Measurements from ENCODE around the gene HPCA.

HPCA gene

GRCh38 chr1:32871364-32872191 is 14.7 kb upstream of the HPCA start:
- no peak for DNase-seq

GRCh38 chr1:32872192-32872460 is 14.2 kb upstream of the HPCA start:
- no peak for DNase-seq

- DNase-seq: no peak
Observed at GRCh38 chr1:32873484-32873883, 12.8 kb upstream of the HPCA start.

GRCh38 chr1:32874860-32875752 is 11.2 kb upstream of the HPCA start:
- DNase-seq: no peak

GRCh38 chr1:32876341-32877210 is 9.7 kb upstream of the HPCA start:
- DNase-seq: no peak

GRCh38 chr1:32877211-32878110 is 8.8 kb upstream of the HPCA start:
- no peak for DNase-seq

- DNase-seq: no peak
Observed at GRCh38 chr1:32878183-32878582, 8.1 kb upstream of the HPCA start.

- DNase-seq: no peak
Observed at GRCh38 chr1:32878637-32879041, 7.7 kb upstream of the HPCA start.

GRCh38 chr1:32881291-32881690 is 5.0 kb upstream of the HPCA start:
- no peak for DNase-seq

GRCh38 chr1:32881871-32882850 is 4.1 kb upstream of the HPCA start:
- DNase-seq: no peak

GRCh38 chr1:32883338-32884031 is 2.8 kb upstream of the HPCA start:
- no peak for DNase-seq

GRCh38 chr1:32884032-32884372 is 2.3 kb upstream of the HPCA start:
- no peak for DNase-seq

GRCh38 chr1:32884726-32885125 is 1.6 kb upstream of the HPCA start:
- DNase-seq: no peak

- DNase-seq: no peak
Observed at GRCh38 chr1:32885676-32886003, 651 bp upstream of the HPCA start.

- DNase-seq: no peak
Observed at GRCh38 chr1:32886828-32887414, 630 bp downstream of the HPCA start.

- DNase-seq: no peak
Observed at GRCh38 chr1:32887623-32888022, 1.3 kb downstream of the HPCA start.

- DNase-seq: no peak
Observed at GRCh38 chr1:32888134-32888533, 1.8 kb downstream of the HPCA start.

GRCh38 chr1:32888677-32889420 is 2.6 kb downstream of the HPCA start:
- no peak for DNase-seq

GRCh38 chr1:32889731-32890278 is 3.5 kb downstream of the HPCA start:
- DNase-seq: no peak

All from NCI-H2029 treated with DMSO at 0.1 percent for 48 hours (cell line).